Upper lobe of left lung (tissue), 6 donors: Measurements from ENCODE around the gene TAP2. TPM values are rescaled to one million over a fixed set of nuclear protein-coding genes. Genes with fewer than 3 reads are reported as not detected.
A peak's percentile ranks its signal among the peaks of the same experiment; 100 is the strongest.

ENCODE experiments used
- ATAC-seq, 2 donors: fragments of 200-7000 bp; cut with Tn5 transposase; one replicate each; pipeline ENCODE4 v1.9.1; 2022; ENCODE audit warnings: mild to moderate bottlenecking in 2 of 2, moderate library complexity in 2 of 2; ENCODE audit not compliant: low FRiP score in 2 of 2
- DNase-seq, 2 donors: peaks; one replicate each; pipeline ENCODE4 v3.0.0-alpha.2; 2019 to 2020
- H3K27ac ChIP-seq, 4 donors: fragments of 200-600 bp; sonication (generic); one replicate each; pipeline ENCODE4 v1.5.1; 2016 to 2019
- H3K27me3 ChIP-seq, 4 donors: fragments of 200-600 bp; sonication (generic); one replicate each; pipeline ENCODE4 v1.5.1; 2017 to 2019
- H3K36me3 ChIP-seq, 4 donors: fragments of 200-600 bp; sonication (generic); one replicate each; pipeline ENCODE4 v1.5.1; 2016 to 2019
- H3K4me1 ChIP-seq, 4 donors: fragments of 200-600 bp; sonication (generic); one replicate each; pipeline ENCODE4 v1.5.1; 2018 to 2019
- H3K4me3 ChIP-seq, 4 donors: fragments of 200-600 bp; sonication (generic); one replicate each; pipeline ENCODE4 v1.5.1; 2017 to 2019; ENCODE audit warnings: mild to moderate bottlenecking in 2 of 4, moderate library complexity in 1 of 4
- H3K9me3 ChIP-seq, 4 donors: fragments of 200-600 bp; sonication (generic); one replicate each; pipeline ENCODE4 v1.5.1; 2018 to 2019
- EP300 ChIP-seq, 4 donors: sonication (generic); formaldehyde crosslinking; IDR thresholded peaks; one replicate each; pipeline ENCODE4 v1.5.1; 2017; ENCODE audit warnings: antibody characterized with exemption in 4 of 4, control low read depth in 2 of 4
- POLR2A ChIP-seq, 4 donors: fragments of 450-650 bp; IDR thresholded peaks; one replicate each; pipeline ENCODE4 v1.5.1; 2016 to 2017; ENCODE audit warnings: antibody characterized with exemption in 4 of 4, mild to moderate bottlenecking in 2 of 4
- POLR2AphosphoS5 ChIP-seq, 2 donors: sonication (generic); formaldehyde crosslinking; IDR thresholded peaks; one replicate each; pipeline ENCODE4 v1.5.1; 2017; ENCODE audit warnings: antibody characterized with exemption in 2 of 2
- WGBS, 2 donors: methylation state at CpG; one replicate each; pipeline ENCODE4 v1.1.5; 2017 to 2018; 5-methylcytosine and 5-hydroxymethylcytosine counted together
- total RNA-seq, 6 donors: library from RNA; depleted of rRNA in 4 of 6; stranded (reverse); fragments of >200 nt in 4 of 6; gene quantifications; one replicate each; pipeline versions ENCODE4 v1.1.0 to v1.2.1, GENCODE V29; 2016 to 2021
- TF ChIP-seq, protein P1 (sequence below), 6 experiments: fragments of 450-650 bp in 4 of 6; fragments of 200-600 bp in 2 of 6; sonication (generic) in 2 of 6; IDR thresholded peaks; one replicate each; pipeline ENCODE4 v1.5.1; 2016 to 2019; ENCODE audit warnings: antibody characterized with exemption in 6 of 6
- donor health status: DM: no; HTN: no; CAD: no; lungs with moderate emphysema.
- donor health status: DM: no; HTN: yes; CAD: no; lungs with severe emphysema.

TAP2 gene
- 100 to 1,000 TPM in 2 of 6 donors, 10 to 100 TPM in 4; 17.6 to 266 (median 62.1) TPM for total RNA-seq

DNA sequence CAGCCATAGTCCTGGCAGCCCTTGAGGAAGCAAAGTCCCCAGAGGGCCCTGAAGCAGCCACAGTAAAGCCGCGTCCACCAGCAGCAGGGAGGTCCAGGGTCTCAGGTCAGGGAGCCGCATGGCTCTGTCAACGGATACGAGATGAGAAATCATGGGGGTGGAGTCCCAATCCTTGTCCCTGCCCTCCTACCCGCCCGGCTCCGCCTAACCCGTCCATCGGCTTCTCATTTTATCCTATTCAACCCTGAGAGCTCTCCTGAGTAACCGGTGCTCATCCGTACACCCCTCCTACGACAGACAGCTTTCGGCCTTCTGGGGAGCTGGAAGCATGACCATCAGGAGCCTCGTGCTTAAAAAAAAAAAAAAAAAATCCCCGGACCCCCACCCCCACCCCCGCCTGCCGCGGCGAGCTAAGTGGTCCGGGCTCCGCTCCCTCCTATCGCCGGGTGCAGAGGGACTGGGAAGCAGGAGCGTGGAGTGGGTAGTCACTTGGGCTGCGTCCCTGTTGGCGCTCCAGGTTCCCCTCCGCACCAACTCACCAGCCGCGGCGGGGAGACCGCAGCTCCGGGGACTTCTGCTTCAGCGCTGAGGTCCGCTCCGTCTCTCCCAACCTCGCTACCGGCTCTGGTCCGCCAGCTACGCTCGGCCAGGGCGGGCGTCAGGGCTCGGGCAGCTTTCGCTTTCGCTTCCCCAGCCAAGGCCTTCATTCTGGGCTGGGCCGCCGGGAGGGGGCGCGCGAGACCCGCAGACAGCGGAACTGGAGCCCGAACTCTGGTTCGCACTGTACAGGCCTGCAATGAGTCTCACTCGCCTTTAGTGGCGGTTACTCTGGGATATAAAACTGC is at the start of gene TAP2:
Gene TAP2, minus strand, starts transcription at position 626 of the 845 bp plus-strand sequence. Its CDS starts 506 bp downstream, at position 120.
- peak; percentile 98 to 100 for DNase-seq
- ATAC-seq, result peak; percentile 98 to 99
- H3K27me3 ChIP-seq, result no peaks in the 10 kb centered on the region
- H3K9me3 ChIP-seq, result no peaks in the 10 kb centered on the region
- peaks cover 0 to 55% (median 23%) of the 10 kb centered on the region in 4 donors for H3K36me3 ChIP-seq
- H3K4me1 ChIP-seq, result peaks cover 18 to 39% (median 26%) of the 10 kb centered on the region in 4 donors
- WGBS, 2 donors, result 0 to 1% methylated on average over 23 to 53 of the region's 57 CpGs
- peak within 1 kb of the TSS; percentile 47 to 80 (median 68) for H3K4me3 ChIP-seq
- TF ChIP-seq EP300 (IDR thresholded peaks at IDR 0.05), result peak in 1 of 4 donors; percentile 64
- peak; percentile 90 to 94 for TF ChIP-seq POLR2AphosphoS5 (IDR thresholded peaks at IDR 0.05)
- TF ChIP-seq, protein P1, sequence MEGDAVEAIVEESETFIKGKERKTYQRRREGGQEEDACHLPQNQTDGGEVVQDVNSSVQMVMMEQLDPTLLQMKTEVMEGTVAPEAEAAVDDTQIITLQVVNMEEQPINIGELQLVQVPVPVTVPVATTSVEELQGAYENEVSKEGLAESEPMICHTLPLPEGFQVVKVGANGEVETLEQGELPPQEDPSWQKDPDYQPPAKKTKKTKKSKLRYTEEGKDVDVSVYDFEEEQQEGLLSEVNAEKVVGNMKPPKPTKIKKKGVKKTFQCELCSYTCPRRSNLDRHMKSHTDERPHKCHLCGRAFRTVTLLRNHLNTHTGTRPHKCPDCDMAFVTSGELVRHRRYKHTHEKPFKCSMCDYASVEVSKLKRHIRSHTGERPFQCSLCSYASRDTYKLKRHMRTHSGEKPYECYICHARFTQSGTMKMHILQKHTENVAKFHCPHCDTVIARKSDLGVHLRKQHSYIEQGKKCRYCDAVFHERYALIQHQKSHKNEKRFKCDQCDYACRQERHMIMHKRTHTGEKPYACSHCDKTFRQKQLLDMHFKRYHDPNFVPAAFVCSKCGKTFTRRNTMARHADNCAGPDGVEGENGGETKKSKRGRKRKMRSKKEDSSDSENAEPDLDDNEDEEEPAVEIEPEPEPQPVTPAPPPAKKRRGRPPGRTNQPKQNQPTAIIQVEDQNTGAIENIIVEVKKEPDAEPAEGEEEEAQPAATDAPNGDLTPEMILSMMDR (IDR thresholded peaks at IDR 0.05), result peak; percentile 95 to 99 (median 97)
- TF ChIP-seq POLR2A (IDR thresholded peaks at IDR 0.05), result peak in 3 of 4 donors; percentile 45 to 75 (median 48)
- H3K27ac ChIP-seq, result peak within 1 kb of the TSS; percentile 89 to 99 (median 92)

DNA sequence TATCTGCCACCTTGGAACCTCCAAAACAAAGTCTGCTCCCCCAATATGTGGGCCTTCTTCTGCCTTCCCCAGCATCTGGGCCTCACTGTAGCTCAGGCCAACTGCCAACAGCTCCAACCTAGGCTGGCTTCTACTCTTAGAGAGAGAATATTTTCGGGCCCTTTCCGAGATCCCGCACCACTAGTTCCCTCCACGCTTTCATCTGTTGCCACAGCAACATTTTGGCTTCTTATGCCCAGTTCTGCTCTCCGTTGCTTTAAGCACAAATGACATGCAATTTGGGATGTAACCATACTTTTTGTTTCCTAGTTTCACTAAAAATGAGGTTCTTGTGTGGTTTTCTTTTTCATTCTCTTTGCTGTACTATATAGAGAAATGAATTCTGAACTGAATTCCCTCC is 49.1 kb upstream of the TAP2 start:
- no peak overlapping the region for H3K4me3 ChIP-seq
- H3K9me3 ChIP-seq, result no peaks in the 10 kb centered on the region
- no peak for DNase-seq
- no peaks in the 10 kb centered on the region for H3K27me3 ChIP-seq
- H3K36me3 ChIP-seq, result no peaks in the 10 kb centered on the region
- TF ChIP-seq POLR2A (IDR thresholded peaks at IDR 0.05) (no peak), EP300 (IDR thresholded peaks at IDR 0.05) (no peak), POLR2AphosphoS5 (IDR thresholded peaks at IDR 0.05) (no peak)
- TF ChIP-seq, protein P1 (IDR thresholded peaks at IDR 0.05), result no peak
- H3K27ac ChIP-seq, result no peak overlapping the region
- peaks cover 0 to 8% (median 2%) of the 10 kb centered on the region in 4 donors for H3K4me1 ChIP-seq
- ATAC-seq, result no peak
- WGBS, 2 donors, result 87% methylated on average over 5 of the region's 5 CpGs

DNA sequence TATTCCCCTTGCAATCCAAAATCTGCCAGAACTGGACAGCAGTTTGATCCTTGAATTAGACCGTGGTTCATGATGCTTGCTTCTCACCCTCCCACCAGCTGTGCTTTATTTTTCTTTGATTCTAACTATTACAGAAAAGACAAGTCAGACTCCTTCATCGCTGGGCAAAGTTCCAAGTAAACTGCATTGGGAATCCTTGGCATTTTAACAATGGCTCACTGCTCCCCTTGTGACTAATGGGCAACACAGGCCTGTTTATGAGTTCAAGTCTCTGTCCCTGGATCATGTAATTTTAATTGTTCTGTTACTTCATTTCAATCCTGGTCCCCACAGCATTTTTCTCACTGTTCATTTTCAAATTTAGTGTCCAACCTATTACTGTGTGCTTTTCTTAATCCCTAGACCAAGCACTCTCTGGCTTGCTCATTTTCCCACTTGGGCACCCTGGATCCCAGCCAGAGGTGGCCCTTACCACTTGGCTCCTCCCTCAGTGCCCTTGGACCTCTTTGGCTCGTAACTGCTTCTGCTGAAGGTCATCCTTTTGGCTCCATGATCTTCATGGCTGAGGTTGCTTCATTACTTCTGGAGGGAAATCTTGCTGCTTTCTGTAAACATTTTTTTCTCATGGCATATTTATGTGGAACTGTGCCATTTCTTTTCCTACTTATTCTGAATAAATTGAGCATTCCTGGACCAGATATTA is 48.3 kb upstream of the TAP2 start:
- DNase-seq, result no peak
- H3K27ac ChIP-seq, result no peak overlapping the region

DNA sequence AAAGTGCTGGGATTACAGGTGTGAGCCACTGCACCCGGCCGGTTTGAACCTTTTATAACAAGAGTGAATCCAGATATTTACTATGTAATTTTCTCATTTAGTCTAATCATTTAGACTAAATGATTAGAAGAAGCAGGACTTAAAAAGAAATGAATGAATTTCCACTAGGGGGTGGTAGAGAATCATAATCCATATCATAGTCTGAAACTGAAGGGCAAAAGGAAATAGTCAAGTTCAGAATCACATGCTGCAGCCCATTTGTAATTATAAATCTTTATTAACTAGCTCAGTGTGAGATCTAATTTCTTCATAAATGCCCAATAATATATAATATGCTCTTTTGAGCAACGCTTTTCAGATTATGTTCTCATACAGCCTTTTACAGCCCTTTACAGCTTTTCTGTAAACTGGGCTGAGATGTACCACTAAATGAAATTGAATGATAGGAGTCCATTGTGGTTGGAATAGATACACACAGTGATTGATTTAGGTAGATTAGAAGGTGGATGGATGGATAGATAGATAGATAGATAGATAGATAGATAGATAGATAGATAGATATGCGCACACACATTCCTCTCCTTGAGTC is 47.3 kb upstream of the TAP2 start:
- no peak for TF ChIP-seq POLR2A (IDR thresholded peaks at IDR 0.05)
- TF ChIP-seq POLR2AphosphoS5 (IDR thresholded peaks at IDR 0.05), result no peak
- TF ChIP-seq, protein P1 (IDR thresholded peaks at IDR 0.05), result peak; percentile 31 to 77 (median 66)
- Histone ChIP-seq H3K4me3 (no peak overlapping the region), H3K9me3 (no peaks in the 10 kb centered on the region), H3K36me3 (no peaks in the 10 kb centered on the region), H3K27me3 (no peaks in the 10 kb centered on the region), H3K4me1 (peaks cover 0 to 8% (median 2%) of the 10 kb centered on the region in 4 donors), H3K27ac (no peak overlapping the region)
- ATAC-seq (peak in 1 of 2 donors; percentile 73), DNase-seq (no peak)
- WGBS, 2 donors, result 47 to 53% methylated on average over 3 to 4 of the region's 4 CpGs

More for the DNA sequence above, 48.3 kb upstream of the TAP2 start:
- WGBS, 2 donors, result 44 to 60% methylated on average over 3 of the region's 3 CpGs
- H3K27me3 ChIP-seq, result no peaks in the 10 kb centered on the region
- H3K4me3 ChIP-seq, result no peak overlapping the region
- no peaks in the 10 kb centered on the region for H3K36me3 ChIP-seq
- no peak for TF ChIP-seq POLR2A (IDR thresholded peaks at IDR 0.05)
- TF ChIP-seq POLR2AphosphoS5 (IDR thresholded peaks at IDR 0.05), result no peak
- no peak for TF ChIP-seq EP300 (IDR thresholded peaks at IDR 0.05)
- TF ChIP-seq, protein P1 (IDR thresholded peaks at IDR 0.05), result no peak
- H3K4me1 ChIP-seq, result peaks cover 0 to 8% (median 2%) of the 10 kb centered on the region in 4 donors
- no peaks in the 10 kb centered on the region for H3K9me3 ChIP-seq
- no peak for ATAC-seq
